H1 (cell line): Measurements from ENCODE around the gene RNF208. TPM values are rescaled to one million over a fixed set of nuclear protein-coding genes. Genes with fewer than 3 reads are reported as not detected.

Experiments used
- CTCF ChIA-PET: fragments of 300-600 bp; sonication (Branson Sonifier 250); formaldehyde crosslinking; loops from one replicate; lab custom pipeline; 2021; ENCODE audit not compliant: partially characterized antibody; lab: Charles Lee
- POLR2A ChIA-PET: fragments of 300-600 bp; sonication (Branson Sonifier 250); formaldehyde crosslinking; loops from one replicate; lab custom pipeline; 2021; ENCODE audit warnings: inconsistent platforms; ENCODE audit not compliant: partially characterized antibody; lab: Charles Lee
- DNase-seq, 2 experiments: peaks; one replicate each; pipeline versions ENCODE4 v3.0.0 to v3.0.0-alpha.2; 2010 to 2022; ENCODE audit warnings: low spot score in 2 of 2, low read depth in 1 of 2, mixed read lengths in 1 of 2
- FAIRE-seq: peaks from 2 replicates; lab custom pipeline; 2011; peaks lifted over from hg19 to GRCh38; lab: Jason Lieb, UNC
- H2AFZ ChIP-seq: 2 replicates; pipeline ENCODE4 v1.8.1; 2012; ENCODE audit warnings: low read length, inconsistent platforms
- H2AK5ac ChIP-seq: 2 replicates; pipeline ENCODE4 v1.6.1; 2013; ENCODE audit warnings: low read depth, low read length
- H2BK120ac ChIP-seq: replicated peaks from 2 replicates; pipeline ENCODE3; 2013; ENCODE audit warnings: low read depth, low read length, inconsistent platforms
- H2BK12ac ChIP-seq: 2 replicates; pipeline ENCODE4 v1.6.1; 2013; ENCODE audit warnings: low read depth, low read length
- H2BK15ac ChIP-seq: 2 replicates; pipeline ENCODE4 v1.6.1; 2013; ENCODE audit warnings: low read length
- H2BK20ac ChIP-seq: 2 replicates; pipeline ENCODE4 v1.6.1; 2013; ENCODE audit warnings: low read length
- H2BK5ac ChIP-seq: 2 replicates; pipeline ENCODE4 v1.6.1; 2013; ENCODE audit warnings: low read depth, low read length
- H3K14ac ChIP-seq: 2 replicates; pipeline ENCODE4 v1.6.1; 2013; ENCODE audit warnings: inconsistent platforms; ENCODE audit not compliant: insufficient read length
- H3K18ac ChIP-seq: 2 replicates; pipeline ENCODE4 v1.6.1; 2013; ENCODE audit warnings: low read length; ENCODE audit errors: extremely low read depth
- H3K23ac ChIP-seq: 2 replicates; pipeline ENCODE4 v1.6.1; 2013; ENCODE audit warnings: inconsistent platforms; ENCODE audit not compliant: insufficient read length
- H3K23me2 ChIP-seq: 2 replicates; pipeline ENCODE4 v1.6.1; 2013; ENCODE audit warnings: low read depth, low read length
- H3K27ac ChIP-seq: 2 replicates; pipeline ENCODE4 v1.6.1; 2011; ENCODE audit warnings: low read depth, low read length, inconsistent platforms
- H3K27me3 ChIP-seq, 4 experiments: replicated peaks in 1 of 4; 1 replicate in 1 of 4; 2 replicates in 3 of 4; pipeline versions ENCODE4 v1.6.1 to v1.8.1; 2011 to 2013; ENCODE audit warnings: low read length in 3 of 4, mild to moderate bottlenecking in 3 of 4, inconsistent platforms in 2 of 4, mixed read lengths in 2 of 4, moderate library complexity in 1 of 4; ENCODE audit not compliant: control insufficient read depth in 3 of 4, insufficient read depth in 3 of 4; ENCODE audit errors: extremely low read depth in 1 of 4
- H3K36me3 ChIP-seq, 4 experiments: 2 replicates each; pipeline versions ENCODE4 v1.6.1 to v1.8.1; 2011 to 2013; ENCODE audit warnings: mild to moderate bottlenecking in 4 of 4, low read length in 3 of 4, moderate library complexity in 2 of 4, control low read depth in 1 of 4, inconsistent platforms in 1 of 4; ENCODE audit not compliant: insufficient read depth in 4 of 4, control insufficient read depth in 2 of 4
- H3K4ac ChIP-seq: replicated peaks from 2 replicates; pipeline ENCODE3; 2013; ENCODE audit warnings: low read length, low read depth, mixed read lengths, inconsistent platforms; ENCODE audit not compliant: insufficient read length
- H3K4me1 ChIP-seq, 4 experiments: replicated peaks in 1 of 4; 1 replicate in 1 of 4; 2 replicates in 3 of 4; pipeline versions ENCODE4 v1.6.1 to v1.8.1; 2011 to 2013; ENCODE audit warnings: low read length in 3 of 4, inconsistent platforms in 2 of 4, mixed read lengths in 1 of 4; ENCODE audit not compliant: insufficient read depth in 4 of 4, control insufficient read depth in 3 of 4
- H3K4me2 ChIP-seq, 2 experiments: 2 replicates each; pipeline versions ENCODE4 v1.6.1 to v1.8.1; 2011 to 2013; ENCODE audit warnings: low read depth in 2 of 2, low read length in 2 of 2, control low read depth in 1 of 2, inconsistent platforms in 1 of 2, mild to moderate bottlenecking in 1 of 2; ENCODE audit not compliant: insufficient read depth in 1 of 2
- H3K4me3 ChIP-seq, 4 experiments: fragments of 200-600, 300-600 bp in 1 of 4; sonication (generic), shearing (Covaris generic), sonication (Bioruptor Twin) in 1 of 4; 2 replicates each; pipeline versions ENCODE4 v1.5.1 to v1.8.1; 2011 to 2016; ENCODE audit warnings: low read length in 4 of 4, low read depth in 3 of 4, control low read depth in 2 of 4, inconsistent platforms in 2 of 4, mild to moderate bottlenecking in 2 of 4, mixed read lengths in 1 of 4, moderate library complexity in 1 of 4; ENCODE audit not compliant: insufficient read depth in 2 of 4; ENCODE audit errors: extremely low read depth in 1 of 4
- H3K56ac ChIP-seq: replicated peaks from 2 replicates; pipeline ENCODE3; 2013; ENCODE audit warnings: low read depth, mild to moderate bottlenecking, mixed read lengths, low read length, inconsistent platforms; ENCODE audit not compliant: insufficient read length
- H3K79me1 ChIP-seq: 2 replicates; pipeline ENCODE4 v1.6.1; 2013; ENCODE audit warnings: low read depth, low read length, control low read depth
- H3K79me2 ChIP-seq, 2 experiments: 2 replicates each; pipeline versions ENCODE4 v1.6.1 to v1.8.1; 2012 to 2013; ENCODE audit warnings: low read length in 2 of 2, mild to moderate bottlenecking in 2 of 2, inconsistent platforms in 1 of 2; ENCODE audit not compliant: insufficient read depth in 2 of 2, control insufficient read depth in 1 of 2
- H3K9ac ChIP-seq, 4 experiments: replicated peaks in 1 of 4; 1 replicate in 1 of 4; 2 replicates in 3 of 4; pipeline versions ENCODE4 v1.6.1 to v1.8.1; 2011 to 2013; ENCODE audit warnings: low read depth in 3 of 4, low read length in 3 of 4, control low read depth in 2 of 4, mild to moderate bottlenecking in 2 of 4, moderate library complexity in 2 of 4, inconsistent platforms in 1 of 4; ENCODE audit errors: extremely low read depth in 1 of 4
- H3K9me3 ChIP-seq, 2 experiments: 2 replicates each; pipeline versions ENCODE4 v1.6.1 to v1.8.1; 2012 to 2013; ENCODE audit warnings: mild to moderate bottlenecking in 2 of 2, moderate library complexity in 2 of 2, control low read depth in 1 of 2, inconsistent platforms in 1 of 2, low read depth in 1 of 2, low read length in 1 of 2, mixed read lengths in 1 of 2; ENCODE audit not compliant: insufficient read depth in 2 of 2
- H4K20me1 ChIP-seq, 2 experiments: replicated peaks in 1 of 2; 2 replicates each; pipeline versions ENCODE3 to v1.8.1; 2011 to 2013; ENCODE audit warnings: inconsistent platforms in 2 of 2, low read length in 2 of 2, mild to moderate bottlenecking in 1 of 2; ENCODE audit not compliant: insufficient read depth in 2 of 2, control insufficient read depth in 1 of 2
- H4K5ac ChIP-seq: 2 replicates; pipeline ENCODE4 v1.6.1; 2013; ENCODE audit warnings: low read length, low read depth, mixed read lengths, inconsistent platforms; ENCODE audit not compliant: insufficient read length
- H4K8ac ChIP-seq: 2 replicates; pipeline ENCODE4 v1.8.0; 2013; ENCODE audit warnings: mild to moderate bottlenecking, moderate library complexity, low read length, inconsistent platforms; ENCODE audit not compliant: insufficient read depth; ENCODE audit errors: extremely low read depth
- H4K91ac ChIP-seq: replicated peaks from 2 replicates; pipeline ENCODE3; 2013; ENCODE audit warnings: low read length, mixed read lengths, inconsistent platforms; ENCODE audit not compliant: insufficient read length
- BACH1 ChIP-seq: IDR thresholded peaks from 2 replicates; pipeline ENCODE4 v1.6.1; 2012; ENCODE audit warnings: low read length, improper control_type of control experiment
- CHD2 ChIP-seq: IDR thresholded peaks from 2 replicates; pipeline ENCODE4 v1.6.1; 2012; ENCODE audit warnings: low read length, improper control_type of control experiment
- E2F6 ChIP-seq: IDR thresholded peaks from 2 replicates; pipeline ENCODE4 v1.6.1; 2012; ENCODE audit warnings: inconsistent platforms
- EZH2 ChIP-seq: fragments of 200-600 bp; sonication (generic); IDR thresholded peaks from 2 replicates; pipeline ENCODE4 v1.7.1; 2012; ENCODE audit warnings: low read depth, mild to moderate bottlenecking, moderate library complexity, low read length, inconsistent platforms; ENCODE audit not compliant: severe bottlenecking
- GTF2F1 ChIP-seq: IDR thresholded peaks from 2 replicates; pipeline ENCODE4 v1.6.1; 2012; ENCODE audit warnings: low read depth, low read length, improper control_type of control experiment, borderline replicate concordance
- HDAC6 ChIP-seq: IDR thresholded peaks from one replicate; pipeline ENCODE4 v1.7.1; 2012; ENCODE audit warnings: low read depth, mild to moderate bottlenecking, inconsistent platforms, low read length, moderate library complexity
- SIRT6 ChIP-seq: IDR thresholded peaks from one replicate; pipeline ENCODE4 v1.7.1; 2012; ENCODE audit warnings: low read length, inconsistent platforms
- SIX5 ChIP-seq: IDR thresholded peaks from 2 replicates; pipeline ENCODE4 v1.6.1; 2011; ENCODE audit warnings: mild to moderate bottlenecking, low read depth, low read length
- WGBS, 2 experiments: shearing (Covaris generic) in 1 of 2; methylation state at CpG; one replicate each; pipeline versions ENCODE4 v1.1.6 to v1.1.7; 2013 to 2015; ENCODE audit warnings: low lambda C conversion rate in 2 of 2, mixed read lengths in 2 of 2, inconsistent platforms in 1 of 2, low coverage in 1 of 2, missing lambda C conversion rate in 1 of 2; ENCODE audit not compliant: insufficient replicate concordance in 2 of 2, insufficient coverage in 1 of 2, insufficient read length in 1 of 2; ENCODE audit errors: extremely low coverage in 1 of 2, missing lambda C conversion rate in 1 of 2; 5-methylcytosine and 5-hydroxymethylcytosine counted together
- polyA plus RNA-seq, 7 experiments: library from polyadenylated mRNA; depleted of rRNA in 3 of 7; stranded (reverse) in 5 of 7; unstranded in 2 of 7; fragments of >200 nt in 5 of 7; fragments of 200-250 nt in 2 of 7; gene quantifications; 1 replicate in 5 of 7; 2 replicates in 1 of 7; 4 replicates in 1 of 7; pipeline versions ENCODE4 v1.2.1 to v1.2.3, GENCODE V29; 2011 to 2013; ENCODE audit warnings: missing spikeins in 2 of 7, mixed read lengths in 2 of 7
- total RNA-seq: library from RNA; stranded (reverse); fragmentation: NEBNext Ultra II Directional; extraction: Animal tissue kit (Norgen Biotek cat#: 25700); gene quantifications from 2 replicates; pipeline ENCODE4 v1.2.1, GENCODE V29; 2021

The RNF208 gene
- total and polyA plus RNA-seq, 2 of the 8 experiments (the other 6 are each of a cell fraction or from before 2014, with no cell fraction given): 2.7 to 7.7 TPM

GRCh38 chr9:137262909-137263285 is 40.9 kb upstream of the RNF208 start:
- Histone ChIP-seq H2BK120ac (no peak overlapping the region), H3K56ac (no peak overlapping the region), H3K23ac (no peak overlapping the region), H3K4me2 (no peak overlapping the region), H3K4me3 (no peak overlapping the region), H3K23me2 (no peaks in the 10 kb centered on the region), H3K9me3 (no peaks in the 10 kb centered on the region), H3K18ac (no peak overlapping the region), H4K5ac (no peak overlapping the region), H3K36me3 (peaks cover 9 to 34% (median 26%) of the 10 kb centered on the region in 4 experiments), H4K8ac (no peak overlapping the region; the same call in 1 of the 2 replicates), H3K79me1 (no peaks in the 10 kb centered on the region), H2BK15ac (no peak overlapping the region), H3K14ac (no peak overlapping the region), H2BK20ac (no peak overlapping the region), H3K4ac (no peak overlapping the region), H3K27me3 (no peaks in the 10 kb centered on the region), H3K27ac (no peak overlapping the region), H2AK5ac (no peak overlapping the region), H2BK5ac (peak overlapping the region; percentile 73), H3K4me1 (no peaks in the 10 kb centered on the region), H3K9ac (no peak overlapping the region), H3K79me2 (no peaks in the 10 kb centered on the region), H4K20me1 (peaks cover 0 to 9% of the 10 kb centered on the region in 2 experiments), H4K91ac (no peak overlapping the region), H2AFZ (no peak overlapping the region), H2BK12ac (no peak overlapping the region)
- 92% methylated on average over 24 of the region's 24 CpGs; no CpG with 5 or more reads in 1 of the 2 experiments for WGBS, 2 experiments
- POLR2A ChIA-PET: interaction anchor here (1.6 to 69.9 kb wide), 3 partner anchors 6 to 28 kb away, joined by 3 to 1462 read pairs (median 1462); partner anchors contain the start of genes CYSRT1, NDOR1, NELFB and RNF208
- CTCF ChIA-PET: interaction anchor here (1.0 to 5.3 kb wide), 5 partner anchors 10 to 26 kb away, joined by 3 to 29 read pairs (median 8); a partner anchor contains a TSS
- DNase-seq: no peak
- FAIRE-seq: no peak
- TF ChIP-seq GTF2F1 (no peak), EZH2 (no peak), SIX5 (no peak), CHD2 (no peak), E2F6 (no peak), BACH1 (no peak), SIRT6 (no peak), HDAC6 (no peak)
